ENCODE results near the gene DPF3.
"Not testable (repeated sequence)": the region's sequence is repeated elsewhere in the genome, so short reads cannot be mapped to it uniquely, and the experiment has no call there.

DPF3 gene

GRCh38 chr14:72756967-72757366, 136.9 kb downstream of the DPF3 start:
- FAIRE-seq = no peak

GRCh38 chr14:72755766-72756165, 138.1 kb downstream of the DPF3 start:
- no peak for FAIRE-seq

GRCh38 chr14:72754949-72755348, 139.0 kb downstream of the DPF3 start:
- no peak for FAIRE-seq

- FAIRE-seq = no peak
Observed at GRCh38 chr14:72753879-72754400, 140.0 kb downstream of the DPF3 start.

- FAIRE-seq = no peak
Observed at GRCh38 chr14:72753044-72753710, 140.7 kb downstream of the DPF3 start.

GRCh38 chr14:72752034-72752412, 141.9 kb downstream of the DPF3 start:
- FAIRE-seq = no peak

GRCh38 chr14:72751276-72752033, 142.4 kb downstream of the DPF3 start:
- no peak for FAIRE-seq

- FAIRE-seq = not testable (repeated sequence)
Observed at GRCh38 chr14:72748921-72749320, 145.0 kb downstream of the DPF3 start.

GRCh38 chr14:72747652-72748051, 146.2 kb downstream of the DPF3 start:
- FAIRE-seq = no peak

GRCh38 chr14:72745991-72746980, 147.6 kb downstream of the DPF3 start:
- no peak for FAIRE-seq

GRCh38 chr14:72745546-72745945, 148.4 kb downstream of the DPF3 start:
- FAIRE-seq = no peak

- FAIRE-seq = no peak
Observed at GRCh38 chr14:72744416-72745120, 149.3 kb downstream of the DPF3 start.

- no peak for FAIRE-seq
Observed at GRCh38 chr14:72743626-72744025, 150.3 kb downstream of the DPF3 start.

GRCh38 chr14:72742838-72743195, 151.1 kb downstream of the DPF3 start:
- FAIRE-seq = no peak

GRCh38 chr14:72742118-72742837, 151.6 kb downstream of the DPF3 start:
- no peak for FAIRE-seq

GRCh38 chr14:72741826-72742117, 152.1 kb downstream of the DPF3 start:
- no peak for FAIRE-seq

- FAIRE-seq = no peak
Observed at GRCh38 chr14:72740966-72741825, 152.7 kb downstream of the DPF3 start.

GRCh38 chr14:72740504-72740961, 153.4 kb downstream of the DPF3 start:
- FAIRE-seq = no peak

- FAIRE-seq = no peak
Observed at GRCh38 chr14:72739446-72740405, 154.2 kb downstream of the DPF3 start.

GRCh38 chr14:72738161-72738611, 155.7 kb downstream of the DPF3 start:
- FAIRE-seq = no peak
